HepG2 (cell line): ENCODE measurements around the gene RNF149. TPM values are rescaled to one million over a fixed set of nuclear protein-coding genes. Genes with fewer than 3 reads are reported as not detected.

Experiments
- ATF1 ChIP-seq: IDR thresholded peaks from 2 replicates; pipeline ENCODE4 v1.6.1; 2016; ENCODE audit warnings: mild to moderate bottlenecking, control low read depth
- ATF4 ChIP-seq, 2 experiments: fragments of 450-650 bp in 1 of 2; sonication (generic) in 1 of 2; formaldehyde crosslinking; IDR thresholded peaks; 2 replicates each; pipeline versions ENCODE4 v1.5.0 to v1.8.0; 2020 to 2022; ENCODE audit warnings: mild to moderate bottlenecking in 1 of 2, missing genetic modification reagents in 1 of 2
- FOXA3 ChIP-seq: IDR thresholded peaks from 2 replicates; pipeline ENCODE4 v1.6.1; 2016; ENCODE audit warnings: missing genetic modification reagents, missing compliant biosample characterization
- GRHL1 ChIP-seq: sonication (generic); formaldehyde crosslinking; conservative IDR thresholded peaks from 2 replicates; pipeline ENCODE4 v1.8.0; 2022; ENCODE audit warnings: missing genetic modification reagents
- HIC2 ChIP-seq: sonication (generic); formaldehyde crosslinking; IDR thresholded peaks from 2 replicates; pipeline ENCODE4 v1.9.0; 2022; ENCODE audit warnings: low read depth, missing genetic modification reagents
- IRF2 ChIP-seq: IDR thresholded peaks from 2 replicates; pipeline ENCODE4 v1.6.1; 2018; ENCODE audit warnings: missing genetic modification reagents, missing compliant biosample characterization
- MZF1 ChIP-seq: sonication (generic); formaldehyde crosslinking; IDR thresholded peaks from 2 replicates; pipeline ENCODE4 v1.8.1; 2023; ENCODE audit warnings: mild to moderate bottlenecking, missing genetic modification reagents, borderline replicate concordance
- NR2F2 ChIP-seq: IDR thresholded peaks from 2 replicates; pipeline ENCODE4 v1.6.1; 2012; ENCODE audit warnings: low read depth, inconsistent platforms, borderline replicate concordance
- POGZ ChIP-seq: sonication (generic); formaldehyde crosslinking; IDR thresholded peaks from 2 replicates; pipeline ENCODE4 v1.4.0; 2020; ENCODE audit warnings: mild to moderate bottlenecking, missing genetic modification reagents
- RBM39 ChIP-seq: fragments of 200-400 bp; formaldehyde crosslinking; IDR thresholded peaks from one replicate; pipeline ENCODE4 v1.6.1; 2018; ENCODE audit warnings: antibody characterized with exemption, mild to moderate bottlenecking, low read depth, low read length; ENCODE audit not compliant: poor library complexity, severe bottlenecking
- SAP130 ChIP-seq: IDR thresholded peaks from 2 replicates; pipeline ENCODE4 v1.6.1; 2016; ENCODE audit warnings: low read depth
- ZBTB3 ChIP-seq: sonication (generic); formaldehyde crosslinking; IDR thresholded peaks from 2 replicates; pipeline ENCODE4 v1.4.0; 2020; ENCODE audit warnings: low read depth, mild to moderate bottlenecking, moderate library complexity, missing genetic modification reagents, borderline replicate concordance
- ZNF17 ChIP-seq: sonication (generic); formaldehyde crosslinking; IDR thresholded peaks from 2 replicates; pipeline ENCODE4 v1.5.0; 2020; ENCODE audit warnings: mild to moderate bottlenecking, missing genetic modification reagents
- ZNF318 ChIP-seq: sonication (generic); formaldehyde crosslinking; IDR thresholded peaks from 2 replicates; pipeline ENCODE4 v1.4.0; 2020; ENCODE audit warnings: mild to moderate bottlenecking, missing genetic modification reagents
- ZNF496 ChIP-seq: sonication (generic); formaldehyde crosslinking; IDR thresholded peaks from 2 replicates; pipeline ENCODE4 v1.8.1; 2023; ENCODE audit warnings: mild to moderate bottlenecking, moderate library complexity, missing genetic modification reagents; ENCODE audit not compliant: insufficient replicate concordance
- ZNF660 ChIP-seq: sonication (generic); formaldehyde crosslinking; IDR thresholded peaks from 2 replicates; pipeline ENCODE4 v1.5.1; 2020; ENCODE audit warnings: mild to moderate bottlenecking, low read depth, missing genetic modification reagents, borderline replicate concordance
- ZNF749 ChIP-seq: sonication (generic); formaldehyde crosslinking; IDR thresholded peaks from 2 replicates; pipeline ENCODE4 v1.8.0; 2022; ENCODE audit warnings: mild to moderate bottlenecking, missing genetic modification reagents, moderate library complexity, borderline replicate concordance
- polyA plus RNA-seq, 8 experiments: library from polyadenylated mRNA; depleted of rRNA in 3 of 8; stranded (reverse) in 7 of 8; unstranded in 1 of 8; fragments of >200 nt; fragmentation: Illumina TruSeq in 4 of 8; extraction: Trizol in 4 of 8; gene quantifications; 2 replicates each; pipeline versions ENCODE4 v1.2.1 to v1.2.3, GENCODE V29; 2011 to 2016; ENCODE audit warnings: low read depth in 4 of 8, missing spikeins in 1 of 8, mixed read lengths in 1 of 8; ENCODE audit not compliant: insufficient read depth in 1 of 8
- total RNA-seq, 5 experiments: library from RNA; depleted of rRNA; stranded (reverse); fragments of >200 nt; fragmentation: Illumina TruSeq; extraction: Trizol; gene quantifications; 2 replicates each; pipeline ENCODE4 v1.2.3, GENCODE V29; 2016; ENCODE audit warnings: low read depth in 1 of 5

Gene RNF149
- total and polyA plus RNA-seq, 2 of the 13 experiments (the other 11 are each of a cell fraction or from before 2014, with no cell fraction given): 87.6 to 109 TPM

- TF ChIP-seq MZF1 (CRISPR knock-in tag): no peak
- TF ChIP-seq FOXA3 (CRISPR knock-in tag): peak; percentile 78
- no peak for TF ChIP-seq HIC2 (CRISPR knock-in tag)
- 0 out of 2 replicates have a peak, but pooled peaks have one; percentile 26 for TF ChIP-seq ZBTB3
- peak; percentile 73 for TF ChIP-seq SAP130
- peak; percentile 39; the same call in 1 of the 2 replicates for TF ChIP-seq ATF1 (CRISPR knock-in tag)
- TF ChIP-seq ZNF749: no peak
- TF ChIP-seq GRHL1 (CRISPR knock-in tag): no peak
- no peak for TF ChIP-seq ZNF17 (CRISPR knock-in tag)
- TF ChIP-seq ZNF496: no peak
- TF ChIP-seq ZNF318: no peak
- TF ChIP-seq ATF4 (CRISPR knock-in tag; IDR thresholded peaks at IDR 0.05): no peak
- no peak for TF ChIP-seq RBM39
- peak; percentile 70 for TF ChIP-seq POGZ (CRISPR knock-in tag)
- no peak for TF ChIP-seq NR2F2
- peak; percentile 51; the same call in 1 of the 2 replicates for TF ChIP-seq IRF2 (CRISPR knock-in tag)
- TF ChIP-seq ZNF660: no peak
These were observed 45.1 kb downstream of the RNF149 start (continued) for GRCh38 chr2:101263377-101263800.
